HG02642 (cell line): ENCODE results near the gene EGFL7.
"Not testable (repeated sequence)": the region's sequence is repeated elsewhere in the genome, so short reads cannot be mapped to it uniquely, and the experiment has no call there.

ENCODE experiments used
- ATAC-seq: cut with Tn5 transposase; IDR thresholded peaks from one replicate; pipeline ENCODE4 v1.9.1; 2021; ENCODE audit warnings: mild to moderate bottlenecking; ENCODE audit not compliant: unreplicated experiment, poor library complexity

EGFL7 gene

GRCh38 chr9:136695955-136696354 lies 33.2 kb downstream of the EGFL7 start:
- ATAC-seq, result no peak

DNA sequence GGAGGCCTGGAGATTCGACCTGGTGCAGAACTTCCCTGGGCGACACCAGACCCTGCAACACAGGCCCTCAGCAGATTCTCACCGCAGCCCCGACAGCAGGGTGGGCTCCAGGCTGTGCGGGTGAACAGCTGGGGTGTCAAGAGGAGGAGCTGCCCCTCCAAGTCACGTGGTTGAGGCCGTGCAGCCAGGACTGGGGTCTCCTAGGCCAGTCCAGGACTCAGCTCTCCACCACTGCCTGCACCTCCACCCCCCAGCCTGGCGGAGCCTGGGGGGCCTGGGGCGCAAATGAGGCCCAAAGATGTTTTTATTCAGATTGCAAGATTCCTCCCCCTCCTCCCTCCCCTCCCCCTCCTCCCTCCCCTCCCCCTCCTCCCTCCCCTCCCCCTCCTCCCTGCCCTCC lies 33.8 kb downstream of the EGFL7 start:
- no peak for ATAC-seq

GRCh38 chr9:136697146-136697820 lies 34.6 kb downstream of the EGFL7 start:
- no peak for ATAC-seq

- no peak for ATAC-seq
Observed at GRCh38 chr9:136697821-136698526, 35.3 kb downstream of the EGFL7 start.

DNA sequence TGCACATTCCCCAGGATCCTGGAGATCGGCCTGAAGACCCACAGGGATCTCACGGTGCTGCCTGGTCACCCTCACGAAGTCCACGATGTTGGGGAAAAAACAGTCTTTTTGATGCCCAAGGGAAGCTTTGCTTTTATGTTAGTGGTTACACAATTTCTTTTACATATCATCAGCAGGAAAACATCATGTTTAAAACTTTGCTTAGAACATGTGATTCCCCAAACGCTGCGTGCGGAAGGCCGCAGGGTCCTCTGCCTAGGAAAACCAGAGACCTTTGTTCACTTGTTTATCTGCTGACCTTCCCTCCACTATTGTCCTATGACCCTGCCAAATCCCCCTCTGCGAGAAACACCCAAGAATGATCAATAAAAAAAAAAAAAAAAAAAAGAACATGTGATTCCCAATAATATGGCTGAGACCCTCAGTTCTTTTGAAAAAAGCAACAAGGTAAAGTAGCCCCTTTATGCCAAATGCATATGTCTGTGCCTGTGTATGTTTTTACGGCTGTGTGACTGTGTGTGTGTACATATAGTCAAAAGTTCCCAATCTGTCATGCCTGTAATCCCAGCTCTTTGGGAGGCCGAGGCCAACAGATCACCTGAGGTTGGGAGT lies 36.0 kb downstream of the EGFL7 start:
- no peak for ATAC-seq

DNA sequence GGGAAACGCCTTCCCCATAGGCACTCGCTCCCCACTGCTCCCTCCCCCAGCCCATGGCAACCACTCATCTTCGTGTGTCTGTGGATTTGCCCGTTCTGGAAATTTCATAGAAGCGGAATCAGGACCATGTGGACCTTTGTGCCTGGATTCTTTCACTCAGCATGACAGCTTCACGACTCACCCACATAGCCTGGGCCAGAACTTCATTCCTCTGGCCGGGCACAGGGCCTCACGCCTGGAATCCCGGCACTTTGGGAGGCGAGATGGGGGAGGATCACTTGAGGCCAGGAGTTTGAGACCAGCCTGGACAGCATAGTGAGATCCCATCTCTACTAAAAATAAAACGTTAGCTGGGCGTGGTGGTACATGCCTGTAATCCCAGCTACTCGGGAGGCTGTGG lies 37.6 kb downstream of the EGFL7 start:
- ATAC-seq, result no peak

DNA sequence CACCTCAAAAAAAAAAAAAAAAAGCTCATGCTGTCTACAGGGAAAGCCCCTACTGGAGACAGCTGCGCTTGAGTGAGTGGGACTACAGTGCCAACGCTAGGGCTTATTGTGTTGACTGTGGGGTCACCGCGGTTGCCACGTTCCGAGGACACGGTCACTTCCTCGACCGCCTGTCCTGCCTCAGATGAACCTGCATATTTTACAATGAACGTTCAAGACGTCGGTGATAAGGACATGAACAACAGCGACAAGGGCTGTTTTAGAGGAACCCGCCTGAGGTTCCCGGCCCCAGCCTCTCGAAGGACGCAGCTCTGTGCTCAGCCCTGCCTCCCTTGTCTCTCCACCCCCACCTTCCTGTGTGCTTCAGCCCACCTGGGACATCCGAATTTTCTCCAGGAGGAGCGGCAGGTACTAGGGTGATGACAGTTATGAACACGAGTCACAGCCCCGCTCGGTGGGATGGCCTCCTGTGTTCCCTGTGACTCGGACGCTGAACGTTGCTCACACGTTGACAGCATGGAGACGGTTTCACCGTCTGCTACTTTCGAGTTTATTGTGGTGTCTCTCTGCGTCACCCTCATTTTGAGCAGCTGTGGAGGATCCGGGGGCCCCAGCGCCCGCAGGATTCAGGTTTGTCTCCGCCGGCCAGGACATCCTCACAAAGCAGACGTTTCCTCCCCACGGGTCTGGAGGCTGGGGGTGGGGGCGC lies 38.4 kb downstream of the EGFL7 start:
- ATAC-seq, result peak; percentile 54

GRCh38 chr9:136701668-136702053 lies 38.9 kb downstream of the EGFL7 start:
- no peak for ATAC-seq

GRCh38 chr9:136703276-136703860 lies 40.7 kb downstream of the EGFL7 start:
- ATAC-seq, result no peak

DNA sequence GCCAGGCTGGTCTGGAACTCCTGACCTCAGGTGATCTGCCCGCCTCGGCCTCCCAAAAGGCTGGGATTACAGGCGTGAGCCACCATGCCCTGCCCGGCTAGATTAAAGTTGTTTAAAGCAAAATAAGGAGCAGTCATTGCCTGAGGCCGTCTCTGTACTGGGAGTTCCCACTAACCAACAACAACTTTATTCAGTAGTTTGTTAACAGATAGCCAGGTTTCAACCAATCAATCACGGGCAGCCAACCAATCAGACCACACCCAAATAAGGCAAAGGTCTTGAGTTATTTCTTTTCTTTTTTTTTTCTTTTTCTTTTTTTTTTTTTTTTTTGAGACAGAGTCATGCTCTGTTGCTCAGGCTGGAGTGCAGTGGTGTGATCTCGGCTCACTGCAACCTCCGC lies 42.0 kb downstream of the EGFL7 start:
- ATAC-seq, result not testable (repeated sequence)

- no peak for ATAC-seq
Observed at GRCh38 chr9:136705564-136705963, 42.8 kb downstream of the EGFL7 start.

- ATAC-seq, result no peak
Observed at GRCh38 chr9:136707011-136707410, 44.3 kb downstream of the EGFL7 start.

GRCh38 chr9:136707849-136708517 lies 45.3 kb downstream of the EGFL7 start:
- ATAC-seq, result no peak

- ATAC-seq, result no peak
Observed at GRCh38 chr9:136709454-136710109, 46.9 kb downstream of the EGFL7 start.

GRCh38 chr9:136710543-136710942 lies 47.8 kb downstream of the EGFL7 start:
- ATAC-seq, result no peak

DNA sequence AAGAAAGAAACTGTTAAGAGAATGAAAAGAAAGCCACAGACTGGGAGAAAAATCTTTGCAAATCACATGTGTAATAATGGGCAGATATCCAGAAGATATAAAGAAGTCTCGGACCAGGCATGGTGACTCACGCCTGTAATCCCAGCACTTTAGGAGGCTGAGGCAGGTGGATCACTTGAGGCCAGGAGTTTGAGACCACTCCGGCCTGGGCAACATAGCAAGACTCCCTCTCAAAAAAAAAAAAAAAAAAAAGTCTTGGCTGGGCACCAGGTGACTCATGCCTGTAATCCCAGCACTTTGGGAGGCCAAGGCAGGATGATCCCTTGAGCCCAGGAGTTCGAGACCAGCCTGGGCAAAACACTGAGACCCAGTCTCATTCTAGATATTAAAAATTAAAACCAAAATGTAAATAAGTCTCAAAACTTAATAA lies 48.5 kb downstream of the EGFL7 start:
- not testable (repeated sequence) for ATAC-seq

DNA sequence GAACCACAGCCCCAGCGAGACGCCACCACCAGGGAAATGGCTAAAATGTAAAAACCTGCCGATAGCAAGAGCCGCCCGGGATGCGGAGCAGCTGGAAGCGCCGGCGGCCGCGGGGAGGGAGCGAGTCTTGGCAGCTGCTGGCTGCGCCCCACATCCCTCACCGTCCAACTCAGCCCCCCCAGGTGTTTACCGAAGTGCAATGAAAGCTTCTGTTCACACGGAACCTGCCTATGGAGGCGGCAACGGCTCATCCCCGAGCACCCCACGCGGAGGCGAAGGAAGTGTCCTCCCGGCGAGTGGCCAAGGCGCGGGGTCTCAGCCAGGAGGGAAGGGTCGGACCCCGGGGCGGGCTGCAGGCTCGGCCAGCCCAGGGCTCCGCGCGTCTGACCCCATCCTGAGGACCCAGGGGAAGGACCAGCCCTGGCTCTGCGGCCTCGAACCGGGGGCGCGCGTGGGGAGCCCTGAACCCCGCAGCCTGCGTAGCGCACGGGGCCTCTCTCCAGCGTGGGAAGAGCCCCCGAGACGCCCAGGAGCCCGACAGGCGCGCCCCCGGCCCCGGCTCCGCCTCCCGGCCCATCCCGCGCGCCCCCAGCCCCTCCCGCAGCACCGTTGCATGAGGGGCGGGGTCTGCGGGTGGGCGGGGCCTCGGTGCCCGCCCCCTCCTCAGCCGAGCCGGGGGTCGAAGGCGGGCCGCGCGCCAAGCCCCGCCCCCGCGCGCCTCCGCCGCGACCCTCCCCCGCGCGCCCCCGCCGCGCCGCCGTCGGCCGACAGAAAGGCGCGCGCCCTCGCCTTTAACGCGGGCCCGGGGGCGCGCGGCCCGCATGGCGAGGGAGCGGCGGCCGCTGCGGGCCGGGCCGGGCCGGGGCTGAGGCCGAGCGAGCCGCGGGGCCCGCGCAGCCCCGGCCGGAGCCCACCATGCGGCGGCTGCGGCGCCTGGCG lies 49.3 kb downstream of the EGFL7 start, which contains the start of gene DIPK1B:
TSS of gene DIPK1B (plus strand) at position 822 of the 939 bp plus-strand sequence. CDS start at position 916, 94 bp downstream.
- ATAC-seq, result no peak
